Esophagus muscularis mucosa (tissue), 4 donors: ENCODE results near the gene EEIG1.

Experiments used
- CTCF ChIP-seq, 3 experiments: fragments of 200-600 bp in 2 of 3; fragments of 450-650 bp in 1 of 3; sonication (generic) in 2 of 3; IDR thresholded peaks; one replicate each; pipeline ENCODE4 v1.5.1; 2017 to 2019; ENCODE audit warnings: antibody characterized with exemption in 3 of 3, mild to moderate bottlenecking in 2 of 3, moderate library complexity in 1 of 3
- EP300 ChIP-seq: sonication (generic); formaldehyde crosslinking; IDR thresholded peaks from one replicate; pipeline ENCODE4 v1.6.1; 2017; ENCODE audit warnings: antibody characterized with exemption
- POLR2A ChIP-seq: fragments of 450-650 bp; IDR thresholded peaks from one replicate; pipeline ENCODE4 v1.6.1; 2017; ENCODE audit warnings: antibody characterized with exemption, moderate library complexity, mild to moderate bottlenecking, low read depth
- POLR2AphosphoS5 ChIP-seq, 2 donors: sonication (generic); formaldehyde crosslinking; IDR thresholded peaks; one replicate each; pipeline ENCODE4 v1.6.1; 2017; ENCODE audit warnings: antibody characterized with exemption in 2 of 2

GRCh38 chr9:128005923-128006322, 25.1 kb upstream of the EEIG1 start:
- TF ChIP-seq CTCF (IDR thresholded peaks at IDR 0.05), result no peak
- TF ChIP-seq POLR2A, result no peak
- TF ChIP-seq EP300, result no peak
- peak in 1 of 2 donors; percentile 10 for TF ChIP-seq POLR2AphosphoS5 (IDR thresholded peaks at IDR 0.05)
